Endometrial microvascular endothelial cells (primary cell): ENCODE measurements around the gene MYCBPAP. TPM values are rescaled to one million over a fixed set of nuclear protein-coding genes. Genes with fewer than 3 reads are reported as not detected.

ENCODE experiments used
- in situ Hi-C: cut with HindIII; loops from 2 replicates; pipeline ENCODE4 v1.10.0; 2017; ENCODE audit warnings: low sequenced_read_pairs, low pct_unique_long_range_greater_than_20kb; ENCODE audit errors: inconsistent ontology term
- total RNA-seq: library from RNA; depleted of rRNA; stranded (reverse); fragments of >200 nt; gene quantifications from one replicate; pipeline ENCODE4 v1.2.3, GENCODE V29; 2015; ENCODE audit errors: inconsistent ontology term

The MYCBPAP gene
- 5.5 TPM for total RNA-seq

GRCh38 chr17:50507871-50508572 lies at the start of gene MYCBPAP:
TSS of gene MYCBPAP (plus strand) at chr17:50508439. CDS start at chr17:50508675, 236 bp downstream.
- in situ Hi-C loops: no loop called here

- in situ Hi-C loops: no loop called here
These were observed 49.2 kb upstream of the MYCBPAP start for GRCh38 chr17:50458701-50459676.

- in situ Hi-C loops: no loop called here
These were observed 48.5 kb upstream of the MYCBPAP start for GRCh38 chr17:50459756-50460155.

- in situ Hi-C loops: no loop called here
These were observed 47.3 kb upstream of the MYCBPAP start for GRCh38 chr17:50460831-50461526.

GRCh38 chr17:50461550-50462132 lies 46.6 kb upstream of the MYCBPAP start:
- in situ Hi-C loops: no loop called here

GRCh38 chr17:50462446-50462845 lies 45.8 kb upstream of the MYCBPAP start:
- in situ Hi-C loops: no loop called here

GRCh38 chr17:50464121-50464520 lies 44.1 kb upstream of the MYCBPAP start:
- in situ Hi-C loops: no loop called here

GRCh38 chr17:50464736-50465135 lies 43.5 kb upstream of the MYCBPAP start:
- in situ Hi-C loops: no loop called here

- in situ Hi-C loops: no loop called here
These were observed 43.1 kb upstream of the MYCBPAP start for GRCh38 chr17:50465171-50465570.

- in situ Hi-C loops: no loop called here
These were observed 42.6 kb upstream of the MYCBPAP start for GRCh38 chr17:50465635-50466034.

GRCh38 chr17:50466371-50467113 lies 41.7 kb upstream of the MYCBPAP start:
- in situ Hi-C loops: no loop called here

GRCh38 chr17:50467114-50467854 lies 41.0 kb upstream of the MYCBPAP start:
- in situ Hi-C loops: no loop called here

GRCh38 chr17:50467855-50468303 lies 40.4 kb upstream of the MYCBPAP start:
- in situ Hi-C loops: no loop called here

- in situ Hi-C loops: no loop called here
These were observed 39.7 kb upstream of the MYCBPAP start, which contains the start of gene CHAD for GRCh38 chr17:50468304-50469207. TSS of gene CHAD (minus strand) at chr17:50468880. CDS start at chr17:50468813, 67 bp downstream.

- in situ Hi-C loops: no loop called here
These were observed 39.0 kb upstream of the MYCBPAP start for GRCh38 chr17:50469208-50469605.

- in situ Hi-C loops: no loop called here
These were observed 38.5 kb upstream of the MYCBPAP start for GRCh38 chr17:50469671-50470305.
